ENCODE results near the gene WFDC2.

DNA sequence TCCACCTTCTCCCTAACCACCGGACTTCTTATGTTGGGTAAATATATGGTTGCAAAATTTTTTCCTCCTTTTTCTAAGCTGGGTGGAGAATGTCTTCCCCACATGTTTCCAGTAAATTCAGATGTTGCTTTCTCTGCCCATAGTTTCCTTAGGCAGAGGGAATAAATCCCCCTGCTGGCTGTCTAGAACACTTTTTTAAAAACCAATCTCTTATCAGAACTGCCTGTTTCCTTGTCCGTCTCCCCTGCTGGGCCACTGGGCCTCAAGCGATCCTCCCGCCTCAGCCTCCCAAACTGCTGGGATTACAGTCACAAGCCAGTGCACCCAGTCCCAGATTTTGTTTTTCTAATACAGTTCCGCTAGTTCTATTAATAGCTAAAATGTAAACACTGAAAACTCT is 9.9 kb upstream of the WFDC2 start:
- TF ChIP-seq, protein P1, sequence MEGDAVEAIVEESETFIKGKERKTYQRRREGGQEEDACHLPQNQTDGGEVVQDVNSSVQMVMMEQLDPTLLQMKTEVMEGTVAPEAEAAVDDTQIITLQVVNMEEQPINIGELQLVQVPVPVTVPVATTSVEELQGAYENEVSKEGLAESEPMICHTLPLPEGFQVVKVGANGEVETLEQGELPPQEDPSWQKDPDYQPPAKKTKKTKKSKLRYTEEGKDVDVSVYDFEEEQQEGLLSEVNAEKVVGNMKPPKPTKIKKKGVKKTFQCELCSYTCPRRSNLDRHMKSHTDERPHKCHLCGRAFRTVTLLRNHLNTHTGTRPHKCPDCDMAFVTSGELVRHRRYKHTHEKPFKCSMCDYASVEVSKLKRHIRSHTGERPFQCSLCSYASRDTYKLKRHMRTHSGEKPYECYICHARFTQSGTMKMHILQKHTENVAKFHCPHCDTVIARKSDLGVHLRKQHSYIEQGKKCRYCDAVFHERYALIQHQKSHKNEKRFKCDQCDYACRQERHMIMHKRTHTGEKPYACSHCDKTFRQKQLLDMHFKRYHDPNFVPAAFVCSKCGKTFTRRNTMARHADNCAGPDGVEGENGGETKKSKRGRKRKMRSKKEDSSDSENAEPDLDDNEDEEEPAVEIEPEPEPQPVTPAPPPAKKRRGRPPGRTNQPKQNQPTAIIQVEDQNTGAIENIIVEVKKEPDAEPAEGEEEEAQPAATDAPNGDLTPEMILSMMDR (IDR thresholded peaks at IDR 0.05; ENCODE audit: poor library complexity), result peak; percentile 23
- TF ChIP-seq EZH2phosphoT487 (IDR thresholded peaks at IDR 0.05; ENCODE audit: low read depth, severe bottlenecking, unreplicated experiment), result no peak

Data from hepatocyte (in vitro differentiated cells).